NCI-H1105 (cell line): ENCODE data around the gene HSD11B2.
A peak's percentile ranks its signal among the peaks of the same experiment; 100 is the strongest.
"Not testable (repeated sequence)": the region's sequence is repeated elsewhere in the genome, so short reads cannot be mapped to it uniquely, and the experiment has no call there.

Source experiments
- DNase-seq: peaks from one replicate; lab custom pipeline; 2025; lab: John Stamatoyannopoulos, UW

Gene HSD11B2

GRCh38 chr16:67415421-67415820 lies 15.5 kb upstream of the HSD11B2 start:
- DNase-seq = not testable (repeated sequence)

- peak; percentile 35 for DNase-seq
These were observed 14.8 kb upstream of the HSD11B2 start, which contains the start of gene ZDHHC1 for GRCh38 chr16:67415872-67416793. Gene ZDHHC1 (minus strand): TSS chr16:67416477. CDS start chr16:67407775, 8,702 bp downstream.

- no peak for DNase-seq
These were observed 13.4 kb upstream of the HSD11B2 start for GRCh38 chr16:67417333-67418061.

DNA sequence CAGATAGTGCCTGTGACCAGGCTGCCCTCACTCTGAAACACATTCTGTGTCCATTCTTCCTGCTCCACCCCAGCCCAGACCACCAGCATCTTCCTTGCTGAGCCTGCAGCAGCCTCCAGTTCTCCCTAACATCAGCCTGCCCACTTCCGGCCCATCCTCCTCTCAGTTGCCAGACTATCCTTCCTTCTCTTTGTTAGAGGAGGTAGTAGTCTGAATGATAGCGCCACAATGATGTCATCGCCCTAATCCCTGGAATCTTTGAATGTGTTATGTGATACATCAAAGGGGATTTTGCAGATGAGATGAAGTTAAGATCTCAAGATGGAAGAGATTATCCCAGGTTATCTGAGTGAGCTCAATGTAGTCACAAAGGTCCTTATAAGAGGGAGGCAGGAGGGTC lies 11.4 kb upstream of the HSD11B2 start:
- no peak for DNase-seq

DNA sequence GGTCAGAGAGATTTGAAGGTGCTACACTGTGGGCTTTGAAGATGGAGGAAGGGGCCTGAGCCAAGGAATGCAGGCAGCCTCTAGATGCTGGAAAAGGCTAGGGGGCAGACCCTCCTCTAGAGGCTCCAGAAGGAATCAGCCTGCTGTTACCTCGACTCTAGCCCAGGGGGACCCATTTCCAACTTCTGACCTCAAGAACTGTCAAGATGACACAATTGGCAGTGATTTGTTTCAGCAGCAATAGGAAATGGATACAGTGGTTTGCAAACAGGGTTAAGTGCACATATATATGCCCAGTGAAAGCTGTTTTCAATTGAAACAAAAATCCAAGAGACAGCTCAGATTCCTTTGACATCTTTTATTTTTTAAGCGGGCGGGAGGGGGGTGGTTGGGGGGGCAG lies 11.0 kb upstream of the HSD11B2 start:
- DNase-seq = no peak

DNA sequence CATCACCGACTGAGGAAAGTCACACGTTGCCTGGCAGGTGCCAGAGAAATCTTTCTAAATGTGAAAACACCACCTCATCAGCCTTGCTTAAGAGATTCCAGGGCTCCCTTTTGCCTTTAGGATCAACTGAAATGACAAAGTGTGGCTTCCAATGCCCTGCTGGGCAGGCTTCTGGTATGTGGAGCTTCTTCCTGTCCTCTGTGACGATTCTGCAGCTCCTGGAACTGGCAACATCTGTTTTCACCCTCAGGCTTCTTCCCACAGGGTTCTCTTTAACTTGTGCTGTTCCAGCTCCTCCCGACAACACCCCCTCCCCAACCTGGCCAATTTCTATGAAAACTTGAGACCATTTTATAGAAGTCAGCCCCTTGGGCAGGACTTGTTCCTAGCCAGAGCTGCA lies 9.9 kb upstream of the HSD11B2 start:
- no peak for DNase-seq

DNA sequence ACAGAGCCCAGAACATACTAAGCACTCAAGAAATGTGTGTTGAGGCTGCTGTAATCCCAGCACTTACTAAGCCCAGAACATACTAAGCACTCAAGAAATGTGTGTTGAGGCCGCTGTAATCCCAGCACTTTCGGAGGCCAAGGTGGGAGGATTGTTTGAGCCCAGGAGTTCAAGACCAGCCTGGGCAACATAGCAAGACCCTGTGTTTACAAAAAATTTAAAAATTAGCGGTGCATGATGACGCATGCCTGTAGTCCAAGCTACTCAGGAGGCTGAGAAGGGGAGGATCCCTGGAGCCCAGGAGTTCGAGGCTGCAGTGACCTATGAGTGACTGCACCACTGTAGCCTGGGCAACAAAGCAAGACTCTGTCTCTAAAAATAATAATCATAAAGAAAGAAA lies 7.9 kb upstream of the HSD11B2 start:
- no peak for DNase-seq

DNA sequence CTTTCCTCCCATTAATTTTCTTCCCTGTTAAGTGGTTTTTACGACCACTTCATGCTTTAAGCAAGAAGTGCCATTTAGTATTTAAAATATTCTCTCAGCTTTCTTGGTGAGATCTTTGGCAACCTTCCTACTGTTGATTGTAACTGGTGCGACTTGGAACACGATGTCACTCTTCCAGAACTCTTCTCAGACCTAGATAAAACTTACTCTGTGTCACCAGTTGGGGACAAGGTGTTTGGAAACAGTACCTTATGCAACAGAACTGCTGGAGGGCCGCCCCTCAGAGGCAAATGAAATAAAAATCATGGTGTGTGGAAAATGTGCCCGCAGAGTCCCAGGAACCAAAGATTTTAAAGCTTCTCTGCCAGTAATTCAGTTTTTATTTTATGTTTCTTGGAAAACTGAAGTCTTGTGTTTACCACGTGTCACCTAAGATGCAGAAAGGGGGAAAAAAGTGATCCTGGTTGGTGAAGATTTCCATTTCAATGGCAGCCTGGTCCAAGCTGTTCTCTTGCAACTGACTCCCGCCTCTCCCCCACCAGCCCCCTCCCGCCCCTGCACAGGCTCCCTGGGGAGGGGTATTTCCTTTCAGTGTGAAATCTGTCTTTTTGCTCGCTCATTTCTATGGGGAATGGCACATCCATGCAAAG lies 7.2 kb upstream of the HSD11B2 start:
- no peak for DNase-seq

DNA sequence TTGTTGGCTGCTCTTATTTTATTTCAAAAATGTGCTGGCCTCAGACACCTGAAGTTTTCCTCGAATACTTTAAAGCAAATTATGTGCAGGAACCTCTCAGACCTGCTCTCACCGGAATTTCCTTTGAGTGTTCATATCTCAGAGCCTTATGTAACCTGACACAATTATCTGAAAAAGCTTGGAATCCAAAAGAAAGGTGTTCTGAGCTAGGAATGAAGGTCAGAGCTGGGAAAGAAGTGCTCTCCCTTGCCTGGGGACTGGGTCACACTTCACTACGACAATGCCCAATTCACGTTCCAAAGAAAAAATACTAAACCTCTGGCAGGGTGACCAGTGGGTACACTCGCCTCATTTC lies 6.7 kb upstream of the HSD11B2 start:
- DNase-seq = no peak

GRCh38 chr16:67425061-67425460 lies 5.9 kb upstream of the HSD11B2 start:
- DNase-seq = no peak

DNA sequence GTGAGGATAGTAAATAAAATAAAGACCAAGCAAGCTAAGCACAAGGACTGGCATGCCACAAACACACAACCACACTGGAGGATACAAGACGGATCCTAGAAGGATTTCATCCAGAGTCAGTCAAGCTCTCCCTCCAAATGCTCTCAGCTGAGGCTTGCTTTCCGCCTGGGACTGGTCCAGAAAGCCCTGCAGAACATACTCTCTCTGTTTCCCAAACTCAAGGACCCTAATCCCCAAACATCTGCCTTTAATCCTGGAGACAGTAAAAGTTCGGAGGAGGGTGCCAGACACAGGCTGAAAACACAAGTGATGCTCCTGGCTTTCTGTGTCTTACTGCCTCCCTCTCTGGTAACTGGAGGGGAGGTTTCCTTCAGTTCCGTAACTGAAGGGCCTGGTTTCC lies 5.3 kb upstream of the HSD11B2 start:
- no peak for DNase-seq

DNA sequence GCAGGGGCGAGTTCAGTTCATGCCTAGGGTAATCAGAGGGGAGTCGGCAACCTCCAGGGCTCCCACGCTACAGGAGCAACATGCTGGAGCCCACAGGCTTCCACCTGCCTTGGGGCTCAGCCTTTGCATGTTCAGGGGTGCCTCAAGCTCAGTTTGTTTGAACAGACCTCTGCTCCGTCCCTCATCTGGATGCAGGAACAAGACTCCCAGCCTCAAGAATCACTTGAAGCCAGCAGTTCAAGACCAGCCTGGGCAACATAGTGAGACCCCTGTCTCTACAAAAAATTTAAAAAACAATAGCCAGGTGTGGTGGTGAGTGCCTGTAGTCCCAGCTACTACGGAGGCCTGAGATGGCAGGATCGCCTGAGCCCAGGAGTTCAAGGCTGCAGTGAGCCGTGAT lies 4.9 kb upstream of the HSD11B2 start:
- no peak for DNase-seq

DNA sequence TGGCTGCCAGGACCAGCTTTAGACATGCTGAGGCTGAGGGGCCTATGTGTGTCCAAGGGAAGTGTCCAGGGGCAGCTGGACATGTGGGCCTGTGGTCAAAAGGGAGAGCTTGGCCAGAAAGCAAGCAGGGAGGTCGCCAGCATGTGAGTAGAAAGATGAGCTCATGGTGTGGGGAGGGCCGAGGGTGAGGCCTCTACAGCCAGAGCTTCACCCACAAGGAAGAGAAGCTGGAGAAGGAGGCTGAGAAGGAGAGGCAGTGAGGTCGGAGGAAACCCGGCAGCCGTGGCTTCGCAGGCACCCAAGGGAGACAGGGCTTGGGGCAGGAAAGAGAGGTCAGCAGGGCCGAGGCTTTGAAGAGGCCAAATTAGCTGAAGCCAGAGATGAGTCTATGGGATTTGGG lies 4.0 kb upstream of the HSD11B2 start:
- no peak for DNase-seq

DNA sequence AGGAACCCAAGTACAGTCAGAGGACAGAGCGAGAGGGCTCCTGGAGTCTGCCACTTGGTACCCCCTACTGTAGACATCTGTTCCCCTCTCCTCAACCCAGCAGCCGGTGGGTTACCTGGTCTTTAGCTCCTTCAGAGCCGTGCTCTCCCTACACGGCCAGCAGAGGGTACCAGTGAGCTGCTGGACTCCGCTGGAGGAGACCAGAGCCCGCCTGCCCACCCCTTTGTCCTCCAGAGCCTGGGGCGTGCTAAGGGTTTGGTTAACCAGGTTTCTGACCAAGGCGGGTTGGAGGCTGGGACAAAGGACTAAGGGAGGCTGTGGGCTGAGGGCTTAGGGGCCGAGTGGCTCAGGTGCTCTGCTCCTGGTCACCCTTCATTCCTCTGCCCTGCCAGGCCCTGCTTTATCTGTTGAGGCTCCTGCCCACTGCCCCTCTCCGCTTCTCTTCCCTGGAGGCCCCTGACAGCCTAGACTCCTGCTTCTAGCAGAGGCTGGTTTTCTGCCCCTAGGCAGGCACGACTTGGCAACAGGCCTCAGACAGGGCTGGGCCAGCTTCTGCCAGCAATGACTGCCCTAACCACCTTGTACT lies 2.7 kb upstream of the HSD11B2 start:
- DNase-seq = peak; percentile 31

GRCh38 chr16:67429053-67429798 lies 1.7 kb upstream of the HSD11B2 start:
- DNase-seq = no peak

GRCh38 chr16:67429799-67430503 lies 970 bp upstream of the HSD11B2 start:
- no peak for DNase-seq

- DNase-seq = no peak
These were observed 381 bp upstream of the HSD11B2 start for GRCh38 chr16:67430504-67430976.

DNA sequence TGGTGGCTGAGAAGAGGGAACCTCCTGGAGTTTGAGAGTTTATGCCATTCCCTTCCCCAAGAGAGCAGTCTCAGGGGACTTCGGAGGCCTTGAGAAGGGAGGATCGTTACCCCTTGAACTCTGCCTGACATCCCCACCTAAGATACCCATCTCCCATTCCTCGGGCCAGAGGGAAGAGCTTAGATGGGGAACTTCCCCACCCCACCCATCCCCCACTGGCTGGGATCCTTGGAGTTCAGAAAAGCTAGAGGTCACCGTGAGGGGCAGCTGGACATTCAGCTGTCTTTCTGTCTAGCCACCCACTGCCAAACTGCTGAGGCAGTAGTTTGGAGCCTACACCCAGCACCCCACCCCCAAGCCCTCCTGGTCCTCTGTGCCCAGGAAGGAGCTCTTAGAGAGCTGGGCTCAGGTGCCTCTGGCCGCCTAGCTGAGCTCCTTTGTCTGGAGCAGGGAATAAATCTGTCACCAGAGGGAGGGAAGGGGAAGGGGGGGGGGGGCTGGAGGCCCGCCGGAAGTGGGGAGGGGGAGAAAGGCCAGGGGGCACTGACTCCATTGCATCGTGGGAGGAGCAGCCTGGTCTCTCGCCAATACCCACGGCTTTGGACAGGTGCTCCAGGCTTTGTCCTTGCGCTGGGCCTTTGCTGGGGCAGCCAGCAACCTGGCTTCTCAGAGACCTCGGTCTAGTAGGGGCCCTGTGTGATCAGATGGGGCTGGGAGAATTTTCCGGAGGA lies 1.0 kb downstream of the HSD11B2 start:
- no peak for DNase-seq

- DNase-seq = no peak
These were observed 1.6 kb downstream of the HSD11B2 start for GRCh38 chr16:67432506-67432890.

DNA sequence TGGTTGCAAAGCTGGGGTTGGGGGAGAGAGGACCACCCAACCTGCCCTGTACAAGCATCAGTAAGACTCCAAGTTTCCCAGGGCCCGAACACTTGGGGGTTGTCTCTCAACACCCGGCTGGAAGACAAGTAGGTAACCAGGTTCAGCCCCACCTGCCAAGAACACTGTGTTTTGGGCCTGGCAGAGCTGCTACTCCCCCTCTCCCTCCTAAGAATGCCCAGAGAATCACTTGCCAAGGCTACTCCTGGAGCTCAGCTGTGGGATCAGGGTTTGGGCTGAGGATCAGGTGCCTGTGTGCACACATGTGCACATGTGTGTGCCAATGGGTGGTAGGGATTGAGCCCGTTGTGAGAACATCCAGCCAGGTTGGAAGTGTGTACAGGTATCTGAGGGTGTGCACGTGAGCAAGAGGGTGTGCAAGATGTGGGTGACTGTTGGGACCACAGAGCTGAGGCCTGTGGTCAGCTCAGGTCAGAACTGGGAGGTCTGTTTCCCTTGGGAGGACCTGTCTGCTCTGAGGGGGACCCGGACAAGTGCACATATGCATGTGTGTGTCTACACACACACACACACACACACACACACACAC lies 2.3 kb downstream of the HSD11B2 start:
- no peak for DNase-seq
